Activated CD8-positive, alpha-beta memory T cell treated with anti-CD3 and anti-CD28 coated beads for 4 hours (primary cell): Measurements from ENCODE around the gene GARNL3.

Experiments used
- DNase-seq, 2 donors: peaks; one replicate each; pipeline ENCODE4 v3.0.0-alpha.2; 2020; ENCODE audit warnings: low read depth in 2 of 2

Gene GARNL3

GRCh38 chr9:127233550-127233949 is 31.0 kb upstream of the GARNL3 start:
- DNase-seq, result no peak

GRCh38 chr9:127233989-127234388 is 30.6 kb upstream of the GARNL3 start:
- DNase-seq, result no peak

GRCh38 chr9:127237801-127238200 is 26.8 kb upstream of the GARNL3 start:
- no peak for DNase-seq

GRCh38 chr9:127241354-127241753 is 23.2 kb upstream of the GARNL3 start:
- no peak for DNase-seq

- DNase-seq, result peak; percentile 88 to 89
Measured at GRCh38 chr9:127244609-127245601, 19.7 kb upstream of the GARNL3 start.

- DNase-seq, result no peak
Measured at GRCh38 chr9:127245637-127246164, 18.9 kb upstream of the GARNL3 start.

GRCh38 chr9:127248241-127248640 is 16.3 kb upstream of the GARNL3 start:
- no peak for DNase-seq

- DNase-seq, result no peak
Measured at GRCh38 chr9:127249877-127250276, 14.7 kb upstream of the GARNL3 start.

GRCh38 chr9:127250896-127251391 is 13.6 kb upstream of the GARNL3 start:
- DNase-seq, result no peak

- no peak for DNase-seq
Measured at GRCh38 chr9:127252410-127253318, 11.9 kb upstream of the GARNL3 start.

GRCh38 chr9:127253446-127253845 is 11.1 kb upstream of the GARNL3 start:
- no peak for DNase-seq

GRCh38 chr9:127255692-127256091 is 8.9 kb upstream of the GARNL3 start:
- no peak for DNase-seq

GRCh38 chr9:127256324-127256723 is 8.2 kb upstream of the GARNL3 start:
- no peak for DNase-seq

- no peak for DNase-seq
Measured at GRCh38 chr9:127258606-127259471, 5.7 kb upstream of the GARNL3 start.

GRCh38 chr9:127262602-127263001 is 2.0 kb upstream of the GARNL3 start:
- DNase-seq, result no peak

- DNase-seq, result no peak
Measured at GRCh38 chr9:127263237-127263636, 1.3 kb upstream of the GARNL3 start.

GRCh38 chr9:127263664-127264063 is 910 bp upstream of the GARNL3 start:
- no peak for DNase-seq

GRCh38 chr9:127267793-127268525 is 3.4 kb downstream of the GARNL3 start:
- DNase-seq, result no peak

GRCh38 chr9:127269449-127269848 is 4.9 kb downstream of the GARNL3 start:
- DNase-seq, result no peak

- no peak for DNase-seq
Measured at GRCh38 chr9:127273326-127273725, 8.8 kb downstream of the GARNL3 start.
